Measurements from ENCODE around the gene AFF1. TPM values are rescaled to one million over a fixed set of nuclear protein-coding genes. Genes with fewer than 3 reads are reported as not detected.

The AFF1 gene
- total RNA-seq, 2 experiments from 2014 or later = 28.7 to 69.7 TPM

DNA sequence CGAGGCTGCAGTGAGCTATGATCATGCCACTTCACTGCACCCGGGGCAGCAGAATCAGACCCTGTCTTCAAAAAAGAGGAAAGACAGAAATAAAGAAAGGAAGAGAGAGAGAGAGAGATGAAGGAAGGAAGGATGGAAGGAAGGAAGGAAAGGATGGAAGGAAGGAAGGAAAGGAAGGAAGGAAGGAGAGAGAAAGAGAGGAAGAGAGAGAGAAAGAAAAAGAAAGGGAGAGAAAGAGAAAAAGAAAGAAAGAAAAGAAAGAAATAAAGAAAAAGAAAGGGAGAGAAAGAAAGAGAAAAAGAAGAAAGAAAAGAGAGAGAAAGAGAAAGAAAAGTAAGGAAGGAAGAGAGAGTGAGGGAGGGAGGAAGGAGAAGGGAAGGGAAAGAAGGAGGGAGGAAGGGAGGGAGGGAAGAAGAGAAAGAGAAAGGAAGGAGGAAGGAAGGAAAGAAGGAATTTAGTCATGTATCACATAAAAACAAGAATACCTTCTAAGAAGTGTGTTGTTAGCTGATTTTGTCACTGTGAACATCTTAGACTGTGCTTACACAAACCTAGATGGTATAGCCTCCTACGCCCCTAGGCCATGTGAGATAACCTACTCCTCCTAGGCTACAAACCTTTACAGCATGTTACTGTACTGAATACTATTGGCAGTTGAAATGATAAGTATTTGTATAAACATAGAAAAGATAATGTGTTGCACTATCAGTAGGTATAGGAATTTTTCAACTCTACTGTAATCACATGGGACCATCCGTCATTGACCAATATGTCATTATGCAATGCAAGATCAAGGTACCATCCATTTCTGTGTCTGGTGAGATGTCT lies 17.4 kb upstream of the AFF1 start:
- intact Hi-C loops (cut with micrococcal nuclease; ENCODE audit: unreplicated experiment) = no loop called here
- TF ChIP-seq CTCF (conservative IDR thresholded peaks at IDR 0.05; ENCODE audit: low read length) (no peak), EZH2phosphoT487 (IDR thresholded peaks at IDR 0.05; ENCODE audit: borderline replicate concordance, low read depth, low read length) (no peak)
- peaks cover 3% of the 10 kb centered on the region for H3K4me1 ChIP-seq (ENCODE audit: insufficient read depth, low read length, poor library complexity, severe bottlenecking)
- no TSS peak for BruUV-seq (replicated peaks)
- no peak overlapping the region for H2AFZ ChIP-seq (ENCODE audit: low read length)
- no peaks in the 10 kb centered on the region for H3K9me3 ChIP-seq (ENCODE audit: low read length)
- no peak overlapping the region for H3K4me3 ChIP-seq (ENCODE audit: low read depth, low read length, poor library complexity, severe bottlenecking)
- POLR2A ChIA-PET = interaction anchor here (0.6 to 0.7 kb wide), 4 partner anchors 9 to 1418 kb away, joined by 3 to 4 read pairs (median 4); no protein-coding TSS in a partner anchor
- DNase-seq (ENCODE audit: low spot score) = no peak
- 0 out of 2 replicates have a peak, but pooled peaks cover 5% of the 10 kb centered on the region for H3K36me3 ChIP-seq (ENCODE audit: insufficient read depth, low read length)
- no peaks in the 10 kb centered on the region; the same call in 1 of the 2 replicates for H3K79me2 ChIP-seq (ENCODE audit: insufficient read depth, low read depth, low read length)
- no peaks in the 10 kb centered on the region for H3K9me2 ChIP-seq (ENCODE audit: insufficient read depth, low read length)
- CTCF ChIA-PET (ENCODE audit: unreplicated experiment) = no interaction called here
- H3K4me2 ChIP-seq (ENCODE audit: low read length) = no peak overlapping the region
- H3K27ac ChIP-seq (ENCODE audit: low read depth, low read length, poor library complexity, severe bottlenecking) = no peak overlapping the region
- no peaks in the 10 kb centered on the region for H4K20me1 ChIP-seq (ENCODE audit: insufficient read depth, low read length)

DNA sequence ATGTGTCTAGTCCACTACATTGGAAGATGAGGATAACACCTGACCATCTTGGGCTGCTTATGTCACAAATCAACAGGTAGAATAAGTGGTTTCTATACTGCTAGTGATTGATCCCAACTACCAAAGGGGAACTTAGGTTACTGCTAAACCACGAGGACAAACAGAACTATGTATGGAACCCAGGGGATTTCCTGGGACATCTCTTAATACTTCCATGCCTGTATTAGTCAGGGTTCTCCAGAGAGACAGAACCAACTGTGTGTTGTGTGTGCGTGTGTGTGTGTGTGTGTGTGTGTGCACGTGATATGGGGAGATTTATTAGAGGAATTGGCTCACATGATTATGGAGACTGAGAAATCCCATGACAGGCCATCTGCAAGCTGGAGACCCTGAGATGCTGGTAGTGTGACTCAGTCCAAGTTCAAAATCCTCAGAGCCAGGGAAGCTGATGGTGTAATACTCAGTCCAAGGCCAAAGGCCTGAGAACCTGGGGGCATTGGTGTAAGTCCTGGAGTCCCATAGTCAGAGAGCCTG lies 16.2 kb upstream of the AFF1 start:
- H3K9me3 ChIP-seq (ENCODE audit: low read length) = no peaks in the 10 kb centered on the region
- peaks cover 7% of the 10 kb centered on the region for H3K4me1 ChIP-seq (ENCODE audit: insufficient read depth, low read length, poor library complexity, severe bottlenecking)
- ChIA-PET POLR2A (no interaction called here), CTCF (ENCODE audit: unreplicated experiment) (no interaction called here)
- BruUV-seq (replicated peaks) = no TSS peak
- no peaks in the 10 kb centered on the region; the same call in 1 of the 2 replicates for H3K79me2 ChIP-seq (ENCODE audit: insufficient read depth, low read depth, low read length)
- DNase-seq (ENCODE audit: low spot score) = no peak
- TF ChIP-seq CTCF (conservative IDR thresholded peaks at IDR 0.05; ENCODE audit: low read length) (no peak), EZH2phosphoT487 (IDR thresholded peaks at IDR 0.05; ENCODE audit: borderline replicate concordance, low read depth, low read length) (no peak)
- no peaks in the 10 kb centered on the region for H4K20me1 ChIP-seq (ENCODE audit: insufficient read depth, low read length)
- intact Hi-C loops (cut with micrococcal nuclease; ENCODE audit: unreplicated experiment) = no loop called here
- H3K9me2 ChIP-seq (ENCODE audit: insufficient read depth, low read length) = no peaks in the 10 kb centered on the region
- no peak overlapping the region for H3K4me3 ChIP-seq (ENCODE audit: low read depth, low read length, poor library complexity, severe bottlenecking)
- H2AFZ ChIP-seq (ENCODE audit: low read length) = no peak overlapping the region
- 0 out of 2 replicates have a peak, but pooled peaks cover 5% of the 10 kb centered on the region for H3K36me3 ChIP-seq (ENCODE audit: insufficient read depth, low read length)
- no peak overlapping the region for H3K4me2 ChIP-seq (ENCODE audit: low read length)
- no peak overlapping the region for H3K27ac ChIP-seq (ENCODE audit: low read depth, low read length, poor library complexity, severe bottlenecking)
